SU-DHL-6 (cell line): ENCODE measurements around the gene PPP1R13B.

Source experiments
- H2AFZ ChIP-seq: fragments of 200-600 bp; sonication (generic); 2 replicates; pipeline ENCODE4 v1.6.1; 2014; ENCODE audit warnings: low read depth, mild to moderate bottlenecking, moderate library complexity, mixed read lengths, antibody characterized with exemption, low read length; ENCODE audit not compliant: severe bottlenecking
- H3F3A ChIP-seq: fragments of 200-600 bp; shearing (Covaris generic); 2 replicates; pipeline ENCODE4 v1.6.0; 2016; ENCODE audit warnings: antibody characterized with exemption, mild to moderate bottlenecking; ENCODE audit not compliant: insufficient read depth
- H3K27ac ChIP-seq: fragments of 200-600 bp; sonication (generic); 2 replicates; pipeline ENCODE4 v1.5.1; 2016; ENCODE audit warnings: low read depth, mild to moderate bottlenecking, low read length, moderate library complexity, mixed read lengths
- H3K27me3 ChIP-seq: fragments of 200-600 bp; sonication (generic), shearing (Covaris generic); 2 replicates; pipeline ENCODE4 v1.6.0; 2014; ENCODE audit warnings: mild to moderate bottlenecking, low read length
- H3K36me3 ChIP-seq: fragments of 200-600 bp; sonication (generic); 2 replicates; pipeline ENCODE4 v1.6.1; 2014; ENCODE audit warnings: mild to moderate bottlenecking, low read length, mixed read lengths
- H3K4me2 ChIP-seq: fragments of 300-600, 200-600 bp; shearing (Covaris generic), sonication (generic); 2 replicates; pipeline ENCODE4 v1.6.0; 2014; ENCODE audit warnings: low read length, low read depth, mild to moderate bottlenecking; ENCODE audit not compliant: poor library complexity, severe bottlenecking
- H3K4me3 ChIP-seq: fragments of 200-600 bp; sonication (generic); 2 replicates; pipeline ENCODE4 v1.5.1; 2014; ENCODE audit warnings: antibody characterized with exemption, low read length, mild to moderate bottlenecking, mixed read lengths; ENCODE audit not compliant: insufficient read depth, poor library complexity, severe bottlenecking
- H3K79me2 ChIP-seq: fragments of 200-600 bp; sonication (generic); 2 replicates; pipeline ENCODE4 v1.6.1; 2014; ENCODE audit warnings: mild to moderate bottlenecking, low read length, moderate library complexity; ENCODE audit not compliant: insufficient read depth
- H3K9ac ChIP-seq: fragments of 200-600 bp; sonication (generic); 2 replicates; pipeline ENCODE4 v1.7.0; 2014; ENCODE audit warnings: mild to moderate bottlenecking, low read length
- H3K9me2 ChIP-seq: fragments of 200-600 bp; sonication (generic); replicated peaks from 2 replicates; pipeline ENCODE4 v1.6.1; 2014; ENCODE audit warnings: low read length; ENCODE audit not compliant: insufficient read depth
- H3K9me3 ChIP-seq: fragments of 200-600 bp; sonication (generic); 2 replicates; pipeline ENCODE4 v1.6.1; 2014; ENCODE audit warnings: low read length, mixed read lengths; ENCODE audit not compliant: insufficient read depth
- H4K20me1 ChIP-seq: fragments of 200-600 bp; sonication (generic); 2 replicates; pipeline ENCODE4 v1.6.1; 2014; ENCODE audit warnings: low read depth, mild to moderate bottlenecking, antibody characterized with exemption, low read length, moderate library complexity, mixed read lengths
- CTCF ChIP-seq: fragments of 200-600 bp; sonication (generic); IDR thresholded peaks from one replicate; pipeline ENCODE4 v1.5.1; 2017; ENCODE audit warnings: antibody characterized with exemption, mild to moderate bottlenecking, low read length, moderate library complexity; ENCODE audit not compliant: insufficient read depth, poor library complexity, severe bottlenecking
- EZH2phosphoT487 ChIP-seq: fragments of 200-600 bp; sonication (generic), shearing (Covaris generic); conservative IDR thresholded peaks from 2 replicates; pipeline ENCODE4 v1.6.1; 2018; ENCODE audit warnings: mild to moderate bottlenecking, antibody characterized with exemption, low read length, moderate library complexity, mixed read lengths

Gene PPP1R13B

DNA sequence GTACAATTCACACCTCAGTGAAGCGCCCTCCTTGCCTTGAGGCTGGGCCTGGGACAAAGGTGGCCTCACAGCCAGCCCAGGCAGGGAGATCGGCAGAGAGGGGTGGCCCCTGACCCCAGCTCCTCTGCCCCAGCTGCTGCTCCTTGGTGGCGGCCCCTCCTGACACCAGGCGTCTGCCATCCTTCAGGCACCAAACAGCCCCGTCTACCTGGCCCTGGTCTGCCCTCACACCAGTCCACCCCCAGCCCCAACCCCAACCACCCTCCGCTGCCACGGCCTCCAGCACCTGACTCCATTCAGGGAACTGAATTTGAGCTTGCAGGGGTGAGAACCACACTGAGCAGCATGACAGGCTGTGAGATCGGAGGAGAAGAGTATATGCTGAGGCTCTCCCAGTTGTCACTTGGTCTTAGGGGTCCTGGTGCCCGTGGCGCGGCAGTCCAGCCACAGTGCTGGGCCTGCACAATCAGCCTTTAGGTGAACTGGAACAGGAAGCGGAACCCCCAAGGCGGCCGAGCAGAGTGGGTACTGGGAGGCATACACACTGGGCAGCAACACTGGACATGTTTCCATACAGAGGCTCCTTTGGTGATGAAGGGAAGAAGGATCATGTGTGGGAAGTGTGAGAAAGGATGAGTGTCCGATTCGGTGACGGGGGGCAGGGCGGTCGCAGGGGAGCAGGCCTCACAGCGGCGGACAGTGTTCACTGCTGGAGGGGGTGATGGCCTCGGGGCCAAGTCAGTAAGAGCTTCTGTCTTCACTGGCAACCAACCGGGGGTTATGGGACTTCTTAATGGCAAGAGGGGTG lies 113.1 kb downstream of the PPP1R13B start:
- no peaks in the 10 kb centered on the region for H3K79me2 ChIP-seq
- H3K4me2 ChIP-seq, result no peak overlapping the region
- TF ChIP-seq EZH2phosphoT487 (no peak), CTCF (no peak)
- no peak overlapping the region for H3K4me3 ChIP-seq
- no peaks in the 10 kb centered on the region for H3K36me3 ChIP-seq
- H2AFZ ChIP-seq, result no peak overlapping the region
- no peaks in the 10 kb centered on the region for H3K27me3 ChIP-seq
- no peaks in the 10 kb centered on the region for H4K20me1 ChIP-seq
- H3K9me2 ChIP-seq, result no peaks in the 10 kb centered on the region
- no peaks in the 10 kb centered on the region for H3K9me3 ChIP-seq
- no peak overlapping the region for H3K9ac ChIP-seq
- H3F3A ChIP-seq, result no peaks in the 10 kb centered on the region
- H3K27ac ChIP-seq, result no peak overlapping the region

- Histone ChIP-seq H4K20me1 (no peaks in the 10 kb centered on the region), H3K9me3 (no peaks in the 10 kb centered on the region), H3K79me2 (no peaks in the 10 kb centered on the region), H3K9ac (no peak overlapping the region), H3F3A (no peaks in the 10 kb centered on the region), H3K36me3 (no peaks in the 10 kb centered on the region), H3K4me2 (no peak overlapping the region), H3K4me3 (no peak overlapping the region), H3K9me2 (no peaks in the 10 kb centered on the region), H2AFZ (no peak overlapping the region), H3K27ac (no peak overlapping the region), H3K27me3 (no peaks in the 10 kb centered on the region)
- TF ChIP-seq EZH2phosphoT487, result no peak
- no peak for TF ChIP-seq CTCF
Measured at GRCh38 chr14:103733651-103734050, 113.7 kb downstream of the PPP1R13B start.

DNA sequence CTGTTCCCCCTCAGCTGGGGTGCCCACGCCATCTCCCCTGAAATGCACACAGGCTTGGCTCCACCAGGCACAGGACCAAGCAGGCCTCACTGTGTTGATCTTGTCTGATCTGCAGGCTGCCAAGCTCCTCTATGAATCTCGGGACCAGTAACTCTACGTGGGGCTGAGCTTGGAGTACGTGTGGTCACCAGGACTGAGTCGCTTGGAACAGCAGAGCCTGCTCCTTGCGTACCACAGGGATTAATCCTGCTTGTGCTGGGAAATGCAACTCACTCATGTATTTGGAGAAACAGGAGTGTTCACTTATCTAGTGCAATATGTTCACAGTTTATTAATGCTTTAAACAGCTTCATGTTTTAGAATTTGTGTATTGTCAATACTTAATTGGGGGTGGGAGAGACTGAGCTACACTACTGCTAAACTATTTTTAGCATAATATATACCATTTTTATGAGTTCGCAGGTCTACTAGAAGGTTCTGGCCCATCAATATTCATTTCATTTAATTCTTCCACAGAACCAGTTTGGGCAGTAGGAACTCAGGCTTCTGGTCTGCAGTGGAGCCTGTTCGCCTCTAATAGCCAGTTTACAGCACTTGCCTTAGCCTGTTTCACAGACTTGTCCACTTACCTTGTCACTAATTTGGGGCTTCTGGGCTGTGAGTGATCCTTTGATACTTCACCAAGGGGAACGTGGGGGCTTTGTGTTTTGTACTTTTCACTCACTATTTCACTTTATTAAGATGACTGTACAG lies 114.3 kb downstream of the PPP1R13B start:
- Histone ChIP-seq H3K79me2 (no peaks in the 10 kb centered on the region), H3K36me3 (no peaks in the 10 kb centered on the region), H3K4me2 (no peak overlapping the region), H2AFZ (no peak overlapping the region), H3K4me3 (no peak overlapping the region), H3F3A (no peaks in the 10 kb centered on the region), H3K27ac (no peak overlapping the region), H4K20me1 (no peaks in the 10 kb centered on the region), H3K9ac (no peak overlapping the region), H3K9me2 (no peaks in the 10 kb centered on the region), H3K9me3 (no peaks in the 10 kb centered on the region), H3K27me3 (no peaks in the 10 kb centered on the region)
- no peak for TF ChIP-seq CTCF
- no peak for TF ChIP-seq EZH2phosphoT487
